Fibroblast of lung (primary cell): ENCODE measurements around the gene AQR. TPM values are rescaled to one million over a fixed set of nuclear protein-coding genes. Genes with fewer than 3 reads are reported as not detected.

Source experiments
- DNase-seq, 2 donors: peaks; one replicate each; pipeline versions ENCODE4 v3.0.0 to v3.0.0-alpha.2; 2010; ENCODE audit warnings: low read depth in 2 of 2
- H2AFZ ChIP-seq: 2 replicates; pipeline ENCODE4 v1.5.1; 2012; ENCODE audit warnings: low read length, control low read depth, inconsistent platforms
- H3K27ac ChIP-seq: 2 replicates; pipeline ENCODE4 v1.5.1; 2011; ENCODE audit warnings: low read length, control low read depth; ENCODE audit not compliant: insufficient read depth
- H3K27me3 ChIP-seq: 2 replicates; pipeline ENCODE4 v1.5.1; 2011; ENCODE audit warnings: mild to moderate bottlenecking, low read length; ENCODE audit not compliant: control insufficient read depth, insufficient read depth
- H3K36me3 ChIP-seq: 2 replicates; pipeline ENCODE4 v1.5.1; 2011; ENCODE audit warnings: low read length; ENCODE audit not compliant: control insufficient read depth, insufficient read depth
- H3K4me1 ChIP-seq: 2 replicates; pipeline ENCODE4 v1.5.1; 2011; ENCODE audit warnings: low read length; ENCODE audit not compliant: control insufficient read depth, insufficient read depth; ENCODE audit errors: extremely low read depth
- H3K4me2 ChIP-seq: 2 replicates; pipeline ENCODE4 v1.5.1; 2011; ENCODE audit warnings: low read length, control low read depth; ENCODE audit not compliant: insufficient read depth; ENCODE audit errors: extremely low read depth
- H3K4me3 ChIP-seq, 4 experiments: fragments of 200-600 bp in 1 of 4; sonication (generic) in 1 of 4; replicated peaks in 1 of 4; 2 replicates each; pipeline ENCODE4 v1.5.1; 2011 to 2016; ENCODE audit warnings: low read length in 4 of 4, low read depth in 3 of 4, mild to moderate bottlenecking in 3 of 4, control low read depth in 2 of 4, inconsistent platforms in 1 of 4, mixed read lengths in 1 of 4; ENCODE audit not compliant: insufficient read depth in 1 of 4; ENCODE audit errors: control extremely low read depth in 1 of 4
- H3K79me2 ChIP-seq: 2 replicates; pipeline ENCODE4 v1.5.1; 2012; ENCODE audit warnings: mild to moderate bottlenecking, low read length, inconsistent platforms; ENCODE audit not compliant: control insufficient read depth, insufficient read depth
- H3K9ac ChIP-seq: 2 replicates; pipeline ENCODE4 v1.5.1; 2011; ENCODE audit warnings: mild to moderate bottlenecking, low read length, control low read depth; ENCODE audit not compliant: insufficient read depth
- H3K9me3 ChIP-seq: 2 replicates; pipeline ENCODE4 v1.5.1; 2012; ENCODE audit warnings: low read depth, low read length; ENCODE audit not compliant: control insufficient read depth, insufficient read depth
- H4K20me1 ChIP-seq: 2 replicates; pipeline ENCODE4 v1.5.1; 2011; ENCODE audit warnings: low read length; ENCODE audit not compliant: control insufficient read depth, insufficient read depth; ENCODE audit errors: extremely low read depth
- EZH2 ChIP-seq: IDR thresholded peaks from 2 replicates; pipeline ENCODE4 v1.5.1; 2012; ENCODE audit warnings: low read length, control low read depth, mild to moderate bottlenecking; ENCODE audit errors: missing control alignments
- polyA plus RNA-seq, 2 donors: library from polyadenylated mRNA; depleted of rRNA in 1 of 2; stranded (reverse) in 1 of 2; unstranded in 1 of 2; fragments of >200 nt; gene quantifications; 2 replicates each; pipeline ENCODE4 v1.2.1, GENCODE V29; 2011 to 2012; ENCODE audit warnings: missing spikeins in 1 of 2
- total RNA-seq: library from RNA; depleted of rRNA; stranded (reverse); fragments of >200 nt; gene quantifications from 2 replicates; pipeline ENCODE4 v1.2.1, GENCODE V29; 2014
- TF ChIP-seq, protein P1 (sequence below), 2 donors: IDR thresholded peaks in 1 of 2; conservative IDR thresholded peaks in 1 of 2; 1 replicate in 1 of 2; 2 replicates in 1 of 2; pipeline ENCODE4 v1.5.1; 2011 to 2012; ENCODE audit warnings: low read length in 2 of 2, control low read depth in 1 of 2, inconsistent platforms in 1 of 2, low read depth in 1 of 2, mild to moderate bottlenecking in 1 of 2

Gene AQR
- total and polyA plus RNA-seq, 2 donors (not counting 1 experiment from before 2014, with no cell fraction given) = 19.7 to 33.0 TPM

GRCh38 chr15:34855893-34856292 lies 113.6 kb downstream of the AQR start:
- H3K27me3 ChIP-seq = no peaks in the 10 kb centered on the region
- H3K4me1 ChIP-seq = peaks cover 2% of the 10 kb centered on the region
- H2AFZ ChIP-seq = no peak overlapping the region
- TF ChIP-seq, protein P1, sequence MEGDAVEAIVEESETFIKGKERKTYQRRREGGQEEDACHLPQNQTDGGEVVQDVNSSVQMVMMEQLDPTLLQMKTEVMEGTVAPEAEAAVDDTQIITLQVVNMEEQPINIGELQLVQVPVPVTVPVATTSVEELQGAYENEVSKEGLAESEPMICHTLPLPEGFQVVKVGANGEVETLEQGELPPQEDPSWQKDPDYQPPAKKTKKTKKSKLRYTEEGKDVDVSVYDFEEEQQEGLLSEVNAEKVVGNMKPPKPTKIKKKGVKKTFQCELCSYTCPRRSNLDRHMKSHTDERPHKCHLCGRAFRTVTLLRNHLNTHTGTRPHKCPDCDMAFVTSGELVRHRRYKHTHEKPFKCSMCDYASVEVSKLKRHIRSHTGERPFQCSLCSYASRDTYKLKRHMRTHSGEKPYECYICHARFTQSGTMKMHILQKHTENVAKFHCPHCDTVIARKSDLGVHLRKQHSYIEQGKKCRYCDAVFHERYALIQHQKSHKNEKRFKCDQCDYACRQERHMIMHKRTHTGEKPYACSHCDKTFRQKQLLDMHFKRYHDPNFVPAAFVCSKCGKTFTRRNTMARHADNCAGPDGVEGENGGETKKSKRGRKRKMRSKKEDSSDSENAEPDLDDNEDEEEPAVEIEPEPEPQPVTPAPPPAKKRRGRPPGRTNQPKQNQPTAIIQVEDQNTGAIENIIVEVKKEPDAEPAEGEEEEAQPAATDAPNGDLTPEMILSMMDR (conservative IDR thresholded peaks at IDR 0.05 in 1 of 2, IDR thresholded peaks at IDR 0.05 in 1 of 2; ENCODE audit: low read depth in 1 of 2, low read length in 2 of 2) = no peak
- TF ChIP-seq EZH2 = no peak
- DNase-seq = peak in 1 of 2 donors; percentile 54
- no peak overlapping the region for H3K27ac ChIP-seq
- H4K20me1 ChIP-seq = no peaks in the 10 kb centered on the region
- H3K9ac ChIP-seq = no peak overlapping the region
- no peak overlapping the region for H3K4me3 ChIP-seq
- no peaks in the 10 kb centered on the region for H3K9me3 ChIP-seq
- H3K4me2 ChIP-seq = no peak overlapping the region
- no peaks in the 10 kb centered on the region for H3K79me2 ChIP-seq
- peaks cover 3% of the 10 kb centered on the region for H3K36me3 ChIP-seq

DNA sequence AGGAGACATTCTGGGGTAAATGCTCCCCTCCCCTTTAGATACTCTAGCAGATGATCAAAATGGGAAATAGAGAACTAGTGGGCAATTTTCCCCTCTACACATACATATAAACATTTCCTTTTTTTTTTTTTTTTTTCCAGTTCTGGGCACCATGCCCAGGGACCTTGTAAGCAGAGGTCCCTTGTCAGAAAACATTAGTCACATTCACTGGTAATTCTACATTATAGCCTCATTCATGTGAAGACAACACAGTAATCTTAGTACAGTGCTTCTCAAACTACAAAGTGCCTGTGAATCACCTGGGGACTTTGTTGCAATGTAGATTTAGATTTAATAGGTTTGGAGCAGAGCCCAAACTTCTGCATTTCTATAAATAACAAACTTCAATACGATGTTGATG lies 114.1 kb downstream of the AQR start:
- no peak overlapping the region for H3K4me2 ChIP-seq

GRCh38 chr15:34854232-34854631 lies 115.3 kb downstream of the AQR start:
- Histone ChIP-seq H3K9ac (no peak overlapping the region), H3K27ac (no peak overlapping the region), H3K9me3 (no peaks in the 10 kb centered on the region), H2AFZ (no peak overlapping the region), H3K27me3 (no peaks in the 10 kb centered on the region), H3K4me3 (no peak overlapping the region), H3K4me2 (no peak overlapping the region), H3K79me2 (no peaks in the 10 kb centered on the region), H3K4me1 (peaks cover 2% of the 10 kb centered on the region), H3K36me3 (peaks cover 3% of the 10 kb centered on the region), H4K20me1 (no peaks in the 10 kb centered on the region)
- no peak for DNase-seq
- TF ChIP-seq, protein P1 (conservative IDR thresholded peaks at IDR 0.05 in 1 of 2, IDR thresholded peaks at IDR 0.05 in 1 of 2; ENCODE audit: low read depth in 1 of 2, low read length in 2 of 2) = no peak
- TF ChIP-seq EZH2 = no peak

More for the DNA sequence above, 114.1 kb downstream of the AQR start:
- no peaks in the 10 kb centered on the region for H3K27me3 ChIP-seq
- H2AFZ ChIP-seq = no peak overlapping the region
- H3K9me3 ChIP-seq = no peaks in the 10 kb centered on the region
- H3K9ac ChIP-seq = no peak overlapping the region
- peaks cover 3% of the 10 kb centered on the region for H3K36me3 ChIP-seq
- TF ChIP-seq, protein P1 (conservative IDR thresholded peaks at IDR 0.05 in 1 of 2, IDR thresholded peaks at IDR 0.05 in 1 of 2; ENCODE audit: low read depth in 1 of 2, low read length in 2 of 2) = no peak
- no peak for TF ChIP-seq EZH2
- no peaks in the 10 kb centered on the region for H4K20me1 ChIP-seq
- H3K4me3 ChIP-seq = no peak overlapping the region
- peak; percentile 79 to 81 for DNase-seq
- H3K27ac ChIP-seq = no peak overlapping the region
- peaks cover 2% of the 10 kb centered on the region for H3K4me1 ChIP-seq
- H3K79me2 ChIP-seq = no peaks in the 10 kb centered on the region
